Measurements from ENCODE around the gene FBXL7.

The FBXL7 gene

DNA sequence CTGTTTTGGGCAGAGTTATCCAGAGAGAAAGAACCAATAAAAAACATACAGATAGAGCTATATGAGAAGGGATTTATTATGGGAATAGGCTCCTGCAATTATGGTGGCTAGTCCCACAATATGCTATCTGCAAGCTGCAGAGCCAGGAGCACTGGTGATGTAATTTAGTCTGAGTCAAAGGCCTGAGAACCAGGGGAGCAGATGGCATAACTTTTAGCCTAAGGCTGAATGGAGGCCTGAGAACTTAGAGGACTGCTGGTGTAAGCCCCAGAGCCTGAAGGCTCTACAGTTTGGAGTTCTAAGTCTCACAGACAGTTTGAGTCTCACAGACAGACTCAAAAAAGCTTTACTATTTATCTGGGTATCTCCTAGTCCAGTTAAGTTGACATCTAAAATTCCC is 263.8 kb downstream of the FBXL7 start:
- H3K4me1 Mint-ChIP-seq: no peaks in the 10 kb centered on the region
- ATAC-seq: no peak
- H3K9me3 Mint-ChIP-seq: peaks cover 15% of the 10 kb centered on the region
- no peaks in the 10 kb centered on the region for H3K36me3 Mint-ChIP-seq
- no peak for DNase-seq (ENCODE audit: low spot score in 2 of 2)
- H3K27ac Mint-ChIP-seq: no peak overlapping the region
- no peak overlapping the region for H3K4me3 Mint-ChIP-seq

DNA sequence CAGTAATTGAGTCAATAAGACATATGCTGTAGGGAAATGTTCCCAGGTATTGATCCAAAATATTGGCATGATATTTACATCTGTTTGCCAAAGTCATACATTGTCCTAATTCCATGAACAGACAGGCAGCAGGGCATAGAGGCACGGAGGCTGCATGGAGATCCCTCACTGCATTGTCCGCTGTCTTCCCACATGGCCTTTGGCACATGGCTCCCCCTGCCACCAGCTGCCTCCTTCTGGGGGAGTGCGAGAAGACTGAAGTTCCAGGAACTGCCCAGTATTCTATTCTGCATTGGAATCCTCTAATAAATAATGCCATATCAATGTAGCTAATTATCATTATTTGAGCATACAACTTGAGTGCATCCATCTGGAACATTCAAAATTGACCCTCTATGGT is 269.0 kb downstream of the FBXL7 start:
- Mint-ChIP-seq H3K4me1 (no peaks in the 10 kb centered on the region), H3K36me3 (no peaks in the 10 kb centered on the region), H3K27ac (no peak overlapping the region), H3K9me3 (peaks cover 11% of the 10 kb centered on the region), H3K4me3 (no peak overlapping the region)
- ATAC-seq: no peak
- DNase-seq (ENCODE audit: low spot score in 2 of 2): no peak

DNA sequence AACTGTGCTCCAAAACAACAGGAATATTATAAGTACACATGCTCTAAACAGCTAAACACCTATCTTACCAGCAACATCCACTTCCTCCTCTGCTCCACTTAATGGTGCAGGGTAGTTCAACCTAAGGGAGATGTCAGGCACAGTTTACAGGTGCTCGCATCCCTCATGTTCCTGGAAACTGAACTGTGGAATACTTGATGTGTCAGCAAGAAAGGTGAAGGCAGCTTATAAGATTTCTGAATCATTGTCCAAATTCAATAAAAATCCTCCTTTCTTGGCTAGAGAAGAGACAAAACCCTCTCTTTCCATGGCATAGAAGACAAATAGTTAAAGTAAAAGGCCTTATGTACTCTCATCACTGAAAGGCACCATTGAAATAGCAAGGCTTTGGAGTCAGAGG is 272.2 kb downstream of the FBXL7 start:
- H3K4me3 Mint-ChIP-seq: no peak overlapping the region
- ATAC-seq: no peak
- H3K9me3 Mint-ChIP-seq: peaks cover 6% of the 10 kb centered on the region
- no peaks in the 10 kb centered on the region for H3K4me1 Mint-ChIP-seq
- H3K27ac Mint-ChIP-seq: no peak overlapping the region
- DNase-seq (ENCODE audit: low spot score in 2 of 2): no peak
- H3K36me3 Mint-ChIP-seq: no peaks in the 10 kb centered on the region

DNA sequence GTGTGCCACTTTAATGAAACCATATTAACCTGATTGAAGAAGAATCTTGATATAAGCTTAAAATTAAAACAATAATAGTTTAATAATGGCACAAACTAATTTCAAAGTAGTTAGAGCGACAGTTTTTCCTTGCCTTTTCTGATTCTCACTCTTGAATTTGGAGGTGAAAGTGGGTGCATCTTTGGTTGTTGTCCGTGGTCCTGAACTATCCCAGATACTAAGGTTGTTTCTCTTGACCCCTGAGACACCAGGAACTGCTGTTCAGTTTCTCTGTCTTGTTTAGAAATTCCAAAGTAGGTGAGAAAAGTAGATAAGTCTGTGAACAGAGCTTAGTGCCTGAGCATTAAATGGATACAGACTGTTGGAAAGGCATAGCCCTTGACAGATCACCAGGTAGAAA is 274.7 kb downstream of the FBXL7 start:
- H3K27ac Mint-ChIP-seq: no peak overlapping the region
- ATAC-seq: no peak
- no peaks in the 10 kb centered on the region for H3K4me1 Mint-ChIP-seq

GRCh38 chr5:15776346-15776745 is 276.4 kb downstream of the FBXL7 start:
- DNase-seq (ENCODE audit: low spot score in 2 of 2): no peak
- Mint-ChIP-seq H3K9me3 (peaks cover 11% of the 10 kb centered on the region), H3K4me3 (no peak overlapping the region), H3K36me3 (no peaks in the 10 kb centered on the region), H3K27ac (no peak overlapping the region), H3K4me1 (no peaks in the 10 kb centered on the region)
- no peak for ATAC-seq

More for the DNA sequence above, 274.7 kb downstream of the FBXL7 start:
- Mint-ChIP-seq H3K9me3 (peaks cover 6% of the 10 kb centered on the region), H3K4me3 (no peak overlapping the region), H3K36me3 (no peaks in the 10 kb centered on the region)
- DNase-seq (ENCODE audit: low spot score in 2 of 2): no peak

DNA sequence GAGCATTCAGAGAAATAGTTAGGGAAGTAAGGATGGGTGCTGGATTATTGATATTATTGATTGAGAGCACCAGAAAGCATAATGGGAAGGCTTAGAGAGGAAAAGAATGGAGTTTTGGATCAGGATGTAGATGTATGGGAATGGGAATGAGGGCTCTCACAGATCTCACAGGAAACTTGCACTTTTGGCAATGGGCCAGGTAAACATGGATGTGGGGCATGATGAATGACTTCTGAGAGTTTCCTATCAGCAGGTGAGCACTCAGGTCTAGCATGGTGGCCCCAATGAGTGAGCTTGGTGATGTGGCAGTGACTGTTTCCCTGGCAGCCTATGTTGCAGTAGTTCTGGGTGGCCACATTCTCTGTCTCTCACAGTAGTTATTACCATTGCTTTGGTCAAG is 283.8 kb downstream of the FBXL7 start:
- Mint-ChIP-seq H3K9me3 (peaks cover 17% of the 10 kb centered on the region), H3K4me1 (no peaks in the 10 kb centered on the region), H3K4me3 (no peak overlapping the region), H3K27ac (no peak overlapping the region), H3K36me3 (no peaks in the 10 kb centered on the region)
- ATAC-seq: no peak
- DNase-seq (ENCODE audit: low spot score in 2 of 2): no peak

DNA sequence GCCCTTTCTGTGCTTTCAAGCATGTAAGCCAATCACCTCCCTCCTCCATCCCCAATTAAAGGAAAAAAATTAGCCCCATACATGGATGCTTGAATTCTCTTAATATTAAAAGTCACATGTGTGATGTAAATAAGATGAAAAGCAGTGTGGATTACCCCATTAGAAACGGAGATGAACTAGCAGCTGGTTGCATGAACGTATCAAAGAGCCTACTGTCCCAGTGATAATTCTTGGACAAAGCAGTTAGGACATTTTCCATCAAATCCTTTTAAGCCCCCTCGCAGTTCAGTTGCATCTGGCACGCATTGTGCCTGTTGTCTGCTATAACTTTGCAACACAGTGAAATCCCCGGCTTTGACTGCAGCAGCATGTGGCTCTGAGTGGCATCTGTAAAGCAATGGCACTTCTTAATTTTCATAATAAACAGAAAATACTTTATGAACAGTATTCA is 285.6 kb downstream of the FBXL7 start:
- H3K9me3 Mint-ChIP-seq: peaks cover 15% of the 10 kb centered on the region
- no peaks in the 10 kb centered on the region for H3K4me1 Mint-ChIP-seq
- H3K36me3 Mint-ChIP-seq: no peaks in the 10 kb centered on the region
- DNase-seq (ENCODE audit: low spot score in 2 of 2) (no peak), ATAC-seq (no peak)
- H3K4me3 Mint-ChIP-seq: no peak overlapping the region
- no peak overlapping the region for H3K27ac Mint-ChIP-seq

GRCh38 chr5:15786326-15786725 is 286.3 kb downstream of the FBXL7 start:
- Mint-ChIP-seq H3K9me3 (peaks cover 12% of the 10 kb centered on the region), H3K4me3 (no peak overlapping the region), H3K27ac (no peak overlapping the region)

GRCh38 chr5:15786884-15787283 is 286.9 kb downstream of the FBXL7 start:
- Mint-ChIP-seq H3K27ac (no peak overlapping the region), H3K4me3 (no peak overlapping the region), H3K36me3 (no peaks in the 10 kb centered on the region), H3K9me3 (peaks cover 11% of the 10 kb centered on the region), H3K4me1 (no peaks in the 10 kb centered on the region)
- DNase-seq (ENCODE audit: low spot score in 2 of 2): no peak
- no peak for ATAC-seq

More at GRCh38 chr5:15786326-15786725, 286.3 kb downstream of the FBXL7 start:
- H3K36me3 Mint-ChIP-seq: no peaks in the 10 kb centered on the region
- no peaks in the 10 kb centered on the region for H3K4me1 Mint-ChIP-seq
- ATAC-seq (no peak), DNase-seq (ENCODE audit: low spot score in 2 of 2) (no peak)

- Mint-ChIP-seq H3K27ac (no peak overlapping the region), H3K4me3 (no peak overlapping the region), H3K9me3 (peaks cover 11% of the 10 kb centered on the region), H3K4me1 (no peaks in the 10 kb centered on the region), H3K36me3 (no peaks in the 10 kb centered on the region)
- ATAC-seq (no peak), DNase-seq (ENCODE audit: low spot score in 2 of 2) (no peak)
Observed at GRCh38 chr5:15787681-15788080, 287.7 kb downstream of the FBXL7 start.

- no peak overlapping the region for H3K27ac Mint-ChIP-seq
- peaks cover 11% of the 10 kb centered on the region for H3K9me3 Mint-ChIP-seq
- DNase-seq (ENCODE audit: low spot score in 2 of 2) (no peak), ATAC-seq (no peak)
- no peaks in the 10 kb centered on the region for H3K4me1 Mint-ChIP-seq
- H3K4me3 Mint-ChIP-seq: no peak overlapping the region
- H3K36me3 Mint-ChIP-seq: no peaks in the 10 kb centered on the region
Observed at GRCh38 chr5:15789642-15790041, 289.7 kb downstream of the FBXL7 start.

DNA sequence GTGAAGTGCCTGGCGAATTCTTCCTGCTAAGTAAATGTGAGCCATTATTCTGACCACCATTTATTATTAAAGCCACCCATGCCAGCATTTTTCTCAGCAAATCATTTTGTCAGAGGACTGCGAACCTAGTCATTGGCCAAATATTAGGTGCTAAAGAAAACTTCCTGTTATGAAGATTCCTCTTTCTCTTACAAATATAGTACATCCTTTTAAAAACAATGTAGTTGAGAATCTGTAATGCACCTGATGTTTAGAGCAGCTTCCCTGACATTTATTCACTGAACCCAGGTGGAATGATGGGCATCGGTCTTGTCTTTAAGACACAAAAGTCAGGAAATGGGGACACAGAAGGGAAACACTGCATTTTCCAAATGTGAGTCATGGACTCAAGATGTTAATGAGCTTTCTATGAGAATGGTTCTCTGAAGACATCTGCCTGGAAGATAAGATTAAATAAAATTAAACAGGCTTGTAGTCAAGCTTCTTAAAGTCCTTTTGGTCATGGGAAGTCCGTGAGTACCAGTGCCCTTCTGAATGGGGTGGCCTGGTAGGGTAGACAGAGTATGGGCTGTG is 290.6 kb downstream of the FBXL7 start:
- no peak for ATAC-seq

GRCh38 chr5:15791274-15791673 is 291.3 kb downstream of the FBXL7 start:
- H3K4me3 Mint-ChIP-seq: no peak overlapping the region
- H3K36me3 Mint-ChIP-seq: no peaks in the 10 kb centered on the region
- H3K4me1 Mint-ChIP-seq: no peaks in the 10 kb centered on the region
- H3K27ac Mint-ChIP-seq: no peak overlapping the region
- peaks cover 11% of the 10 kb centered on the region for H3K9me3 Mint-ChIP-seq
- ATAC-seq: no peak
- no peak for DNase-seq (ENCODE audit: low spot score in 2 of 2)

More for the DNA sequence above, 290.6 kb downstream of the FBXL7 start:
- no peak for DNase-seq (ENCODE audit: low spot score in 2 of 2)
- no peak overlapping the region for H3K27ac Mint-ChIP-seq
- H3K36me3 Mint-ChIP-seq: no peaks in the 10 kb centered on the region
- H3K4me3 Mint-ChIP-seq: no peak overlapping the region
- peaks cover 11% of the 10 kb centered on the region for H3K9me3 Mint-ChIP-seq
- H3K4me1 Mint-ChIP-seq: no peaks in the 10 kb centered on the region

DNA sequence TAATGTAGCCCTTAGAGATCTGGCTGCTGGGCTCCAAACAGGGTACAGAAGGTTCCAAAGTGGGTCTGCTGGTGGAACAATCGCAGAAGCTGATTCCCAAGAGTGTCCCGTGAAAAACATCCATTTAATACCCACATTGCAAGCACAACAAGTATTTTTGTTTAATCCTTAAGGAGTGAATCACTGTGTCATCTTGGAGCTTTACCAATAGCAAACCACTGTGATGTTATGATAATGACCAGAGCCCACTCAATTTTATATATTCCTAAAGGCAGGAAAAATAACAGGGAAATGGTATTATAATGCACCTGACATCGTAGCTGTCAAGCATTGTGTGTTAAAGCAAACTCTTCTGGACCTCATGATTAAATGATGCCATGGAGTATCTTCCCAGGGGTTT is 291.9 kb downstream of the FBXL7 start:
- H3K4me3 Mint-ChIP-seq: no peak overlapping the region
- no peaks in the 10 kb centered on the region for H3K36me3 Mint-ChIP-seq
- DNase-seq (ENCODE audit: low spot score in 2 of 2): no peak
- H3K9me3 Mint-ChIP-seq: peaks cover 8% of the 10 kb centered on the region
- H3K27ac Mint-ChIP-seq: no peak overlapping the region
- ATAC-seq: no peak
- H3K4me1 Mint-ChIP-seq: no peaks in the 10 kb centered on the region

GRCh38 chr5:15794052-15794985 is 294.3 kb downstream of the FBXL7 start:
- peaks cover 11% of the 10 kb centered on the region for H3K9me3 Mint-ChIP-seq
- no peaks in the 10 kb centered on the region for H3K36me3 Mint-ChIP-seq
- H3K4me3 Mint-ChIP-seq: no peak overlapping the region
- no peak for ATAC-seq
- DNase-seq (ENCODE audit: low spot score in 2 of 2): no peak
- H3K4me1 Mint-ChIP-seq: no peaks in the 10 kb centered on the region
- no peak overlapping the region for H3K27ac Mint-ChIP-seq

- H3K9me3 Mint-ChIP-seq: peaks cover 11% of the 10 kb centered on the region
- no peak overlapping the region for H3K4me3 Mint-ChIP-seq
- DNase-seq (ENCODE audit: low spot score in 2 of 2) (no peak), ATAC-seq (no peak)
- H3K36me3 Mint-ChIP-seq: no peaks in the 10 kb centered on the region
- no peaks in the 10 kb centered on the region for H3K4me1 Mint-ChIP-seq
- no peak overlapping the region for H3K27ac Mint-ChIP-seq
Observed at GRCh38 chr5:15796096-15796495, 296.1 kb downstream of the FBXL7 start.

All from stimulated activated effector memory CD8-positive, alpha-beta T cell treated with anti-CD3 and anti-CD28 coated beads, Interleukin-12 subunit alpha, Interleukin-12 subunit beta, amount 100 ng/mL, for 72 hours (primary cell).